AG04450 (cell line): Measurements from ENCODE around the gene KRTCAP3. TPM values are rescaled to one million over a fixed set of nuclear protein-coding genes. Genes with fewer than 3 reads are reported as not detected.

Source experiments
- CTCF ChIA-PET: fragments of 300-600, 350-600 bp; formaldehyde crosslinking; extraction: SDS; loops from one replicate; lab custom pipeline; 2022; ENCODE audit warnings: antibody characterized with exemption, inconsistent platforms; lab: Charles Lee
- POLR2A ChIA-PET: fragments of 350-600 bp; formaldehyde crosslinking; extraction: SDS; loops from one replicate; lab custom pipeline; 2021; ENCODE audit warnings: antibody characterized with exemption, inconsistent platforms; lab: Yijun Ruan, JAX
- DNase-seq: peaks from one replicate; pipeline ENCODE4 v3.0.0-alpha.2; 2011; ENCODE audit warnings: low read depth, low spot score
- H3K27ac ChIP-seq: one replicate; pipeline ENCODE4 v1.5.1; 2012; ENCODE audit warnings: low read depth, low read length, control low read depth
- H3K27me3 ChIP-seq: one replicate; pipeline ENCODE4 v1.6.0; 2012; ENCODE audit warnings: low read length; ENCODE audit not compliant: control insufficient read depth, insufficient read depth
- H3K4me3 ChIP-seq: 2 replicates; pipeline ENCODE4 v1.5.1; 2011; ENCODE audit warnings: mild to moderate bottlenecking, low read depth, low read length, control low read depth
- H3K9me3 ChIP-seq: 2 replicates; pipeline ENCODE4 v1.5.1; 2012; ENCODE audit warnings: low read length; ENCODE audit not compliant: control insufficient read depth, insufficient read depth
- CTCF ChIP-seq: IDR thresholded peaks from 2 replicates; pipeline ENCODE4 v1.5.1; 2011; ENCODE audit warnings: low read depth, low read length, control low read depth, inconsistent platforms
- polyA plus RNA-seq: library from polyadenylated mRNA; depleted of rRNA; stranded (reverse); fragments of >200 nt; gene quantifications from 2 replicates; pipeline ENCODE4 v1.2.3, GENCODE V29; 2011

Gene KRTCAP3
- polyA plus RNA-seq, 1 experiment = 0.32 TPM

DNA sequence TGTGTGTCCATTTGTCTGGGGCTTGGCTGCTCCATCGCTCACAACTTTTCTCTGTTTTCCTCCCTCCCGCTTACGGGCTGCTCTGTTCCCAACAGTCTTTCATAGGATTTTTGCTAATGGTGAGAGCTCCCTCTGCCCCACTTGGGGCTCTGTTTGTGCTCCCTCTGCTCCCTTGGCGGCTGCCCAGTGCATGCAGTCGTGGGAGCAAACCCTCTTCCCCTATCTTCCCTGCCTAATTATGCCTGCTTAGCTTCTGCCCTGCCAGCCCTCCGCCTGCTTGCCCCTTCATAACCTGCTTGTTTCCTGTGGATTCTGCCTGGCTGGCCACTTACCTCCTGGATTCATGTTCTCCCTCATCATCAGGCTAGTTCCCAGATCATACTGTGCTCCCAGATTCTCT lies 6.6 kb upstream of the KRTCAP3 start:
- Histone ChIP-seq H3K4me3 (no peak overlapping the region), H3K9me3 (no peaks in the 10 kb centered on the region), H3K27me3 (no peaks in the 10 kb centered on the region), H3K27ac (no peak overlapping the region)
- no peak for DNase-seq
- CTCF ChIA-PET = no interaction called here
- POLR2A ChIA-PET = no interaction called here
- no peak for TF ChIP-seq CTCF

DNA sequence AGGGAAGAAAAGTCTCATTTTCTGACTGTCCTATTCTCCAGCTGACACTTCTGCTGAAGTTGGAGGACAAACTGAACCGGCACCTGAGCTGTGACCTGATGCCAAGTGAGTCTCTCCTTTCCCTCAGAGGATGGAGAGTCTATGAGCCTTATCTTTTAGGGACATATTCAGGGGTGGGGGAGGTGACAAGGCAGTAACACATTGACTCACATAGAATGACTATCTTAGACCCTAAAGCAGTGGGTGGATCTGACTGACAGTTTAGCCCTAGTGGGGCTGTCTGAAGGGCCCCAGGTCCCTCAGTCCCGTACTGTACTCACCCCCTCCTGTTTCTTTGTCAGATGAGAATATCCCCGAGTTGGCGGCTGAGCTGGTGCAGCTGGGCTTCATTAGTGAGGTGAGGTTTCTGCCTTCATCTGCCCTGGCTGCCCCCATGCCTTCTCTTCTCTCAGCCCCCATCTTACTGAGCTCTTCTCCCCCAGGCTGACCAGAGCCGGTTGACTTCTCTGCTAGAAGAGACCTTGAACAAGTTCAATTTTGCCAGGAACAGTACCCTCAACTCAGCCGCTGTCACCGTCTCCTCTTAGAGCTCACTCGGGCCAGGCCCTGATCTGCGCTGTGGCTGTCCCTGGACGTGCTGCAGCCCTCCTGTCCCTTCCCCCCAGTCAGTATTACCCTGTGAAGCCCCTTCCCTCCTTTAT lies 805 bp upstream of the KRTCAP3 start:
- no peak for TF ChIP-seq CTCF
- no peak overlapping the region for H3K27ac ChIP-seq
- no peak overlapping the region for H3K4me3 ChIP-seq
- ChIA-PET CTCF (interaction anchor here (0.9 to 1.0 kb wide), 2 partner anchors 10 to 242 kb away, joined by 4 to 5 read pairs; no protein-coding TSS in a partner anchor), POLR2A (interaction anchor here (1.5 kb wide), 1 partner anchor 12 kb away, joined by 5 read pairs; the partner anchor contains the start of gene NRBP1)
- no peaks in the 10 kb centered on the region for H3K27me3 ChIP-seq
- H3K9me3 ChIP-seq = no peaks in the 10 kb centered on the region
- no peak for DNase-seq

- H3K27ac ChIP-seq = no peak overlapping the region
- H3K4me3 ChIP-seq = no peak overlapping the region
- CTCF ChIA-PET = no interaction called here
- H3K9me3 ChIP-seq = no peaks in the 10 kb centered on the region
- TF ChIP-seq CTCF = no peak
- POLR2A ChIA-PET = no interaction called here
- no peak for DNase-seq
- H3K27me3 ChIP-seq = no peaks in the 10 kb centered on the region
Observed at GRCh38 chr2:27442920-27443282, 720 bp downstream of the KRTCAP3 start.

- DNase-seq = no peak
- no peak overlapping the region for H3K4me3 ChIP-seq
- TF ChIP-seq CTCF = no peak
- H3K9me3 ChIP-seq = no peaks in the 10 kb centered on the region
- H3K27me3 ChIP-seq = no peaks in the 10 kb centered on the region
- ChIA-PET CTCF (no interaction called here), POLR2A (no interaction called here)
- H3K27ac ChIP-seq = no peak overlapping the region
Observed at GRCh38 chr2:27445155-27445554, 3.0 kb downstream of the KRTCAP3 start.

- no peak overlapping the region for H3K27ac ChIP-seq
- no peaks in the 10 kb centered on the region for H3K9me3 ChIP-seq
- H3K27me3 ChIP-seq = no peaks in the 10 kb centered on the region
- POLR2A ChIA-PET = interaction anchor here (1.2 kb wide), 1 partner anchor 17 kb away, joined by 5 read pairs; the partner anchor contains the start of gene NRBP1
- H3K4me3 ChIP-seq = no peak overlapping the region
- no peak for DNase-seq
- TF ChIP-seq CTCF = no peak
- CTCF ChIA-PET = no interaction called here
Observed at GRCh38 chr2:27445615-27446014, 3.4 kb downstream of the KRTCAP3 start.
